ENCODE data around the gene COL9A2.
"Not testable (repeated sequence)": the region's sequence is repeated elsewhere in the genome, so short reads cannot be mapped to it uniquely, and the experiment has no call there.

The COL9A2 gene

GRCh38 chr1:40316595-40317393, at the start of gene COL9A2:
TSS of gene COL9A2 (minus strand) at chr1:40317286. CDS start at chr1:40317197, 89 bp downstream.
- DNase-seq (ENCODE audit: low read depth), result no peak

- DNase-seq (ENCODE audit: low read depth), result no peak
Measured at GRCh38 chr1:40363721-40364120, 46.6 kb upstream of the COL9A2 start.

- DNase-seq (ENCODE audit: low read depth), result no peak
Measured at GRCh38 chr1:40362699-40363098, 45.6 kb upstream of the COL9A2 start.

GRCh38 chr1:40362199-40362598, 45.1 kb upstream of the COL9A2 start:
- DNase-seq (ENCODE audit: low read depth), result no peak

- DNase-seq (ENCODE audit: low read depth), result no peak
Measured at GRCh38 chr1:40361637-40362036, 44.6 kb upstream of the COL9A2 start.

- no peak for DNase-seq (ENCODE audit: low read depth)
Measured at GRCh38 chr1:40361201-40361600, 44.1 kb upstream of the COL9A2 start.

- no peak for DNase-seq (ENCODE audit: low read depth)
Measured at GRCh38 chr1:40360631-40361030, 43.5 kb upstream of the COL9A2 start.

DNA sequence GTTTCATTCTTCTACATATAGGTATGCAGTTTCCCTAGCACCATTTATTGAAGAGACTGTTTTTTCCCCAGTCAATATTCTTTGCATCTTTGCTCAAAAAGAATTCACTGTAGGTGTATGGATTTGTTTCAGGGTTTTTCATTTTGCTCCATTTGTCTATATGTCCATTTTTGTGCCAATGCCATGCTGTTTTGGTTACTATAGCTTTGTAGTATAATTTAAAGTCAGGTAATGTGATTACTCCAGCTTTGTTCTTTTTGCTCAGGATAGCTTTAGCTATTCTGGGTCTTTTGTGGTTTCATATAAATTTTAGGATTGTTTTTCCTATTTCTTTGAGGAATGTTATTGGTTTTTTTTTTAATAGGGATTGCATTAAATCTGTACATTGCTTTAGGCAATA, 40.5 kb upstream of the COL9A2 start:
- no peak for DNase-seq (ENCODE audit: low read depth)

DNA sequence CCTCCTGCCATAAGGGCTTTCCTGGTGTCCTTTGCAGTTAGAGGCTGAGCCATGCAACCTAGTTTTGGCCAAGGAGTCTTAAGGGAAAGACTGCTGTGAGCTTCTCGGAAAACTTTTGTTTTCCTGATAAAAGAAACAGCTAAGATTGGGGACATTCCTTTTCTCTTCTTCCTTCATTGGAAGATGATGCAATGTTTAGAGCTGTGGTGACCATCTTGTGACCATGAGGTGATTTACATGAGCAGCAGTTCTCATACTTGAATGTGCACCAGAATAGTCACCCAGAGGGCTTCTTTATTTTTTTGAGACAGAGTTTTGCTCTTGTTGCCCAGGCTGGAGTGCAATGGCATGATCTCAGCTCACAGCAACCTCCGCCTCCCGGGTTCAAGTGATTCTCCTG, 36.0 kb upstream of the COL9A2 start:
- no peak for DNase-seq (ENCODE audit: low read depth)

DNA sequence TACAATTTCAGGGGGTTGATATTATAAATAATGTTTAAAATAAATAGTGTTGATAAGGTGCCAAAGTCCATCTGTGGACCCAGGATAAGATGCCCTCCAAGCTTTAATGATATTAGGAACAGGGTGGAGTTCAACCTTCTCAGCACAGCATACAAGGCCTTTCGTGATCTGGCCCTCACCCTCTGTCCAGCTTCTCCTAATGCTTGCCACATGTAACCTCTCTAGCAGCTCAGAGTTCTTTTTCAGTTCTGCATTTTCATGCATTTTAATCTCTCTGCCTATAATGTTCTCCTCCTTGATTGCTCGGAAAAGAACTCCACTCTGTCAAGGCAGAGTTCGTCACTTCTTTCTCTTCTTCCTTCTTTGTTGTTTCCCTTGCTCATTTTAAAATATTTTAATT, 35.0 kb upstream of the COL9A2 start:
- DNase-seq (ENCODE audit: low read depth), result no peak

DNA sequence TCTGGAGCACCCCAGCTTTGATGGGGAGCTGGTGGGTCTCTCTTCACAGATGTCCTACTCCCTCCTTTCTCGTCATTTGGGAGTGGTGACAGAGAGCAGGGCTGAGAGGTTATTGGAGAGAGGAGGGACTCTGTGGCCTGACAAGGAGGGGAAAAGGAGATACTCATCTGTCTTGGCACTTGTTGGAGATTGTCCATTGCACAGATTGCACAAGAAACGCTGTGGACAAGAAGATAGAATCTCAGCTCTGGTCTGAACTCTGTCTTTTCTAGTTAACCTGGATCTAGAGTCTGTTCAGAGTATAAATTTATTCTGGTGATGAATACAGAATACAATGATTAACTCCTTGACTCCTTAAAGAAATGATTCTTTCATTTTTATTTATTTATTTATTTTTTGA, 34.0 kb upstream of the COL9A2 start:
- no peak for DNase-seq (ENCODE audit: low read depth)

- no peak for DNase-seq (ENCODE audit: low read depth)
Measured at GRCh38 chr1:40350391-40350790, 33.3 kb upstream of the COL9A2 start.

- no peak for DNase-seq (ENCODE audit: low read depth)
Measured at GRCh38 chr1:40344597-40344996, 27.5 kb upstream of the COL9A2 start.

GRCh38 chr1:40342381-40342717, 25.3 kb upstream of the COL9A2 start:
- DNase-seq (ENCODE audit: low read depth), result not testable (repeated sequence)

GRCh38 chr1:40341491-40342380, 24.6 kb upstream of the COL9A2 start:
- no peak for DNase-seq (ENCODE audit: low read depth)

GRCh38 chr1:40339420-40340323, 22.6 kb upstream of the COL9A2 start:
- DNase-seq (ENCODE audit: low read depth), result peak; percentile 37

DNA sequence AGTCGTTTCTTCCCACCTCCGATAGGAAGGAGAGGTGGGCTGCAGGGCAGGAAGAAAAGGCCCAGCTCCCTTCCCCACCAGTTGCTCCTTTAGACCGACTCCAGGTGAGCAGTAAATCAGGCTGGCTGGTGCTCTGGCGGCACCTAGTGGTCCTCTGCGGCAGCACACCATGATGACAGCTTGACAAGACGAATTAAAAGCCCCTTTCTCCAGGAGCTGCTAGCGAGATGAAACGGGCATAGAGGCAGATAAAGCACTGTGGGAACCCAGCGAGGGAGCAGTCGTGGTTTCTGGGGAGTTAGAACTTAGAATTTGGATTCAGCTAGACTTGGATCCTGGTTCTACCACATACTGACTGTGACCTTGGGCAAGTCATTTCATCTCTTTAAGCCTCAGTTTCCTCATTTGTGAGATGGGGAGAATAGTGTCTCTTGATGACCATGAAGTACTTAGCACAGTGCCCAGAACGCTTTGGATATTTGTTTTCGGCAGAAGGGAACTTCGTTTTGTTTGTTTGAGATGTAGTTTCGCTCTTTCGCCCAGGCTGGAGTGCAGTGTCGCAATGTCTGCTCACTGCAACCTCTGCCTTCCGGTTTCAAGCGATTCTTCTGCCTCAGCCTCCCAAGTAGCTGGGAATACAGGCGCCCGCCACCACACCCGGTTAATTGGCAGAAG, 21.8 kb upstream of the COL9A2 start:
- peak; percentile 62 for DNase-seq (ENCODE audit: low read depth)

DNA sequence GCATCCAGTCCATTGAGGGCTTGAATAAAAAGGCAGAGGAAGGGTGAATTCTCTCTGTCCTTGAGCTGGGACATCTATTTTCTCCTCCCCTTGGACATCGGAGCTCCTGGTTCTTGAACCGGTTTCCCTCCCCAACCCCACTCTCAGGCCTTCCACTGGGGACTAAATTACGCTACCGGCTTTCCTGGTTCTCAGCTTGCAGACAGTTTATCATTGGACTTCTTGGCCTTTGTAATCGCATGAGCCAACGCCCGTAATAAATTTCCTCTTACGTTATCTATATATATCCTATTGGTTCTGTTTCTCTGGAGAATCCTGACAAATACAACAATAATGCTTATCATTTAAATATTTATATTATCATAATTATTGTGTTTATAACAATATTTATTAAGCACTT, 20.4 kb upstream of the COL9A2 start:
- no peak for DNase-seq (ENCODE audit: low read depth)

GRCh38 chr1:40332695-40333094, 15.6 kb upstream of the COL9A2 start:
- DNase-seq (ENCODE audit: low read depth), result no peak

GRCh38 chr1:40331403-40331802, 14.3 kb upstream of the COL9A2 start:
- DNase-seq (ENCODE audit: low read depth), result not testable (repeated sequence)

- no peak for DNase-seq (ENCODE audit: low read depth)
Measured at GRCh38 chr1:40318970-40319621, 2.0 kb upstream of the COL9A2 start.

Measured in CMK (cell line).